ENCODE results near the gene ZC3H18.

The ZC3H18 gene

GRCh38 chr16:88533381-88533917 lies 36.8 kb upstream of the ZC3H18 start:
- DNase-seq: no peak

- DNase-seq: peak; percentile 78
These were observed 36.1 kb upstream of the ZC3H18 start for GRCh38 chr16:88533932-88534637.

GRCh38 chr16:88534638-88535190 lies 35.5 kb upstream of the ZC3H18 start:
- DNase-seq: peak; percentile 39

- DNase-seq: no peak
These were observed 34.9 kb upstream of the ZC3H18 start for GRCh38 chr16:88535191-88535856.

- DNase-seq: no peak
These were observed 34.4 kb upstream of the ZC3H18 start for GRCh38 chr16:88535857-88536222.

- no peak for DNase-seq
These were observed 33.7 kb upstream of the ZC3H18 start for GRCh38 chr16:88536510-88536909.

GRCh38 chr16:88536971-88537751 lies 33.0 kb upstream of the ZC3H18 start:
- peak; percentile 66 for DNase-seq

- DNase-seq: no peak
These were observed 32.3 kb upstream of the ZC3H18 start for GRCh38 chr16:88537859-88538258.

- DNase-seq: no peak
These were observed 31.7 kb upstream of the ZC3H18 start for GRCh38 chr16:88538366-88539060.

- no peak for DNase-seq
These were observed 30.9 kb upstream of the ZC3H18 start for GRCh38 chr16:88539261-88539651.

GRCh38 chr16:88539652-88540345 lies 30.4 kb upstream of the ZC3H18 start:
- peak; percentile 41 for DNase-seq

- DNase-seq: no peak
These were observed 29.7 kb upstream of the ZC3H18 start for GRCh38 chr16:88540346-88540977.

- DNase-seq: no peak
These were observed 28.2 kb upstream of the ZC3H18 start for GRCh38 chr16:88541831-88542616.

GRCh38 chr16:88543230-88543813 lies 26.9 kb upstream of the ZC3H18 start:
- DNase-seq: no peak

GRCh38 chr16:88545781-88546180 lies 24.4 kb upstream of the ZC3H18 start:
- DNase-seq: no peak

- no peak for DNase-seq
These were observed 21.9 kb upstream of the ZC3H18 start for GRCh38 chr16:88548131-88548874.

- DNase-seq: no peak
These were observed 21.2 kb upstream of the ZC3H18 start for GRCh38 chr16:88548985-88549384.

GRCh38 chr16:88549671-88550245 lies 20.4 kb upstream of the ZC3H18 start:
- DNase-seq: no peak

GRCh38 chr16:88550246-88550661 lies 19.9 kb upstream of the ZC3H18 start:
- DNase-seq: no peak
